CD14-positive monocyte (primary cell): ENCODE results near the gene CUX1. TPM values are rescaled to one million over a fixed set of nuclear protein-coding genes. Genes with fewer than 3 reads are reported as not detected.
"Not testable (repeated sequence)": the region's sequence is repeated elsewhere in the genome, so short reads cannot be mapped to it uniquely, and the experiment has no call there.

Experiments used
- DNase-seq, 3 donors: peaks; one replicate each; pipeline ENCODE4 v3.0.0-alpha.2; 2011 to 2022
- H2AFZ ChIP-seq: 2 replicates; pipeline ENCODE4 v1.6.0; 2012; ENCODE audit warnings: mild to moderate bottlenecking, low read depth, low read length, inconsistent platforms; ENCODE audit not compliant: insufficient read depth, poor library complexity, severe bottlenecking
- H3K27ac ChIP-seq, 2 donors: 1 replicate in 1 of 2; 2 replicates in 1 of 2; pipeline ENCODE4 v1.5.1; 2012 to 2013; ENCODE audit warnings: low read length in 2 of 2, control low read depth in 1 of 2, inconsistent platforms in 1 of 2, low read depth in 1 of 2, mild to moderate bottlenecking in 1 of 2
- H3K27me3 ChIP-seq, 2 donors: one replicate each; pipeline versions ENCODE4 v1.6.0 to v1.6.1; 2011 to 2013; ENCODE audit warnings: low read length in 2 of 2; ENCODE audit not compliant: control insufficient read depth in 2 of 2, insufficient read depth in 2 of 2
- H3K36me3 ChIP-seq, 2 donors: replicated peaks in 1 of 2; 1 replicate in 1 of 2; 2 replicates in 1 of 2; pipeline versions ENCODE4 v1.5.1 to v1.6.1; 2012 to 2013; ENCODE audit warnings: low read length in 2 of 2, control low read depth in 1 of 2, inconsistent platforms in 1 of 2, mild to moderate bottlenecking in 1 of 2; ENCODE audit not compliant: insufficient read depth in 2 of 2, control insufficient read depth in 1 of 2
- H3K4me1 ChIP-seq, 2 donors: 1 replicate in 1 of 2; 2 replicates in 1 of 2; pipeline versions ENCODE4 v1.5.1 to v1.6.1; 2012 to 2013; ENCODE audit warnings: low read length in 2 of 2, control low read depth in 1 of 2, inconsistent platforms in 1 of 2, mild to moderate bottlenecking in 1 of 2, moderate library complexity in 1 of 2; ENCODE audit not compliant: insufficient read depth in 2 of 2, control insufficient read depth in 1 of 2
- H3K4me2 ChIP-seq: replicated peaks from 2 replicates; pipeline ENCODE3; 2012; ENCODE audit warnings: low read length, moderate library complexity, mild to moderate bottlenecking; ENCODE audit not compliant: poor library complexity, severe bottlenecking; ENCODE audit errors: extremely low read depth
- H3K4me3 ChIP-seq, 3 experiments: fragments of 200-600 bp in 1 of 3; sonication (generic) in 1 of 3; replicated peaks in 1 of 3; 1 replicate in 2 of 3; 2 replicates in 1 of 3; pipeline ENCODE4 v1.5.1; 2011 to 2013; ENCODE audit warnings: low read length in 3 of 3, mild to moderate bottlenecking in 3 of 3, control low read depth in 2 of 3, low read depth in 2 of 3, inconsistent platforms in 1 of 3, moderate library complexity in 1 of 3
- H3K79me2 ChIP-seq: 2 replicates; pipeline ENCODE4 v1.6.0; 2012; ENCODE audit warnings: mild to moderate bottlenecking, control low read depth, inconsistent platforms, low read length, moderate library complexity; ENCODE audit not compliant: insufficient read depth
- H3K9ac ChIP-seq: 2 replicates; pipeline ENCODE4 v1.6.0; 2017; ENCODE audit warnings: low read length, mild to moderate bottlenecking; ENCODE audit not compliant: insufficient read depth, poor library complexity, severe bottlenecking
- H3K9me3 ChIP-seq, 2 donors: replicated peaks in 1 of 2; 1 replicate in 1 of 2; 2 replicates in 1 of 2; pipeline versions ENCODE4 v1.5.1 to v1.6.1; 2012 to 2013; ENCODE audit warnings: low read length in 2 of 2, control low read depth in 1 of 2; ENCODE audit not compliant: control insufficient read depth in 1 of 2, insufficient read depth in 1 of 2
- H4K20me1 ChIP-seq: 2 replicates; pipeline ENCODE4 v1.6.0; 2012; ENCODE audit warnings: mild to moderate bottlenecking, low read length, control low read depth, moderate library complexity; ENCODE audit not compliant: insufficient read depth
- H3K27ac Mint-ChIP-seq, 7 donors: one replicate each; pipeline ENCODE4 v1.8.0; 2020; ENCODE audit warnings: mild to moderate bottlenecking in 7 of 7, mixed read lengths in 7 of 7, moderate library complexity in 6 of 7, inconsistent platforms in 2 of 7
- H3K27me3 Mint-ChIP-seq, 3 donors: one replicate each; pipeline ENCODE4 v1.8.0; 2021 to 2022; ENCODE audit warnings: low read depth in 3 of 3, mild to moderate bottlenecking in 3 of 3, mixed read lengths in 3 of 3, moderate library complexity in 3 of 3, inconsistent platforms in 1 of 3
- H3K36me3 Mint-ChIP-seq, 2 donors: one replicate each; pipeline ENCODE4 v1.8.0; 2020; ENCODE audit warnings: mixed read lengths in 2 of 2, inconsistent platforms in 1 of 2, mild to moderate bottlenecking in 1 of 2
- H3K4me1 Mint-ChIP-seq: one replicate; pipeline ENCODE4 v1.8.0; 2020; ENCODE audit warnings: mild to moderate bottlenecking, mixed read lengths
- H3K4me3 Mint-ChIP-seq, 2 donors: one replicate each; pipeline ENCODE4 v1.8.0; 2020; ENCODE audit warnings: mild to moderate bottlenecking in 2 of 2, mixed read lengths in 2 of 2, moderate library complexity in 1 of 2
- H3K9me3 Mint-ChIP-seq, 7 donors: one replicate each; pipeline ENCODE4 v1.8.0; 2020 to 2022; ENCODE audit warnings: mixed read lengths in 7 of 7, mild to moderate bottlenecking in 6 of 7, moderate library complexity in 6 of 7, inconsistent platforms in 2 of 7
- WGBS: methylation state at CpG from one replicate; pipeline ENCODE4 v1.1.5; 2013; ENCODE audit warnings: missing lambda C conversion rate; ENCODE audit not compliant: insufficient coverage; 5-methylcytosine and 5-hydroxymethylcytosine counted together
- intact Hi-C, 2 donors: fragments of 100-400 bp; cut with micrococcal nuclease; formaldehyde crosslinking; loops; one replicate each; pipeline versions ENCODE4 v1.15.0 to v1.15.1; 2023
- polyA plus RNA-seq, 3 donors: library from polyadenylated mRNA; depleted of rRNA in 1 of 3; unstranded in 2 of 3; stranded (reverse) in 1 of 3; fragments of 300-500 nt in 2 of 3; fragments of >200 nt in 1 of 3; fragmentation: Illumina TruSeq in 2 of 3; gene quantifications; 1 replicate in 2 of 3; 2 replicates in 1 of 3; pipeline ENCODE4 v1.2.3, GENCODE V29; 2012 to 2021
- small RNA-seq: library from RNA; depleted of rRNA; stranded (forward); fragments of <200 nt; gene quantifications from one replicate; pipeline ENCODE3, GENCODE V24; 2012; ENCODE audit warnings: low read depth; ENCODE audit not compliant: insufficient read length

Gene CUX1
- polyA plus RNA-seq, 3 donors = 17.6 to 38.0 (median 28.0) TPM

GRCh38 chr7:102330666-102331460 is 513.4 kb downstream of the CUX1 start:
- H3K9me3 ChIP-seq, H3K4me1 ChIP-seq, H3K36me3 Mint-ChIP-seq, H4K20me1 ChIP-seq, H3K27me3 Mint-ChIP-seq, H2AFZ ChIP-seq, H3K9me3 Mint-ChIP-seq, H3K9ac ChIP-seq, DNase-seq, H3K27me3 ChIP-seq, H3K4me2 ChIP-seq, H3K4me3 ChIP-seq, H3K27ac ChIP-seq, H3K79me2 ChIP-seq, H3K36me3 ChIP-seq, intact Hi-C loops, H3K4me3 Mint-ChIP-seq: not testable (repeated sequence)
- 93% methylated on average over 5 of the region's 8 CpGs for WGBS
- Mint-ChIP-seq H3K4me1 (peaks cover 17% of the 10 kb centered on the region), H3K27ac (peak overlapping the region in 1 of 7 donors; percentile 17)

Small RNA genes lying within 50 kb of the gene (small RNA-seq; reads per million reads assigned to genes)
- gene AC005086.2 (not detected), gene AC005086.3 (not detected), gene AC005086.4 (not detected), gene AC005088.1 (not detected), gene MIR4285 (not detected), gene RF00554 (not detected)

Other genes with a start within 250 kb of the CUX1 start
- gene MYL10, start 188.3 kb upstream of the CUX1 start, polyA plus RNA-seq = not detected